ENCODE measurements around the gene ADISSP. TPM values are rescaled to one million over a fixed set of nuclear protein-coding genes. Genes with fewer than 3 reads are reported as not detected.
A peak's percentile ranks its signal among the peaks of the same experiment; 100 is the strongest.

Gene ADISSP
- total and polyA plus RNA-seq, 2 of the 13 experiments (the other 11 are each of a cell fraction or from before 2014, with no cell fraction given), result 38.3 to 90.6 TPM

GRCh38 chr20:3797592-3798372 is 30.2 kb upstream of the ADISSP start (continued):
- TF ChIP-seq ZNF646 (CRISPR knock-in tag; IDR thresholded peaks at IDR 0.05) (no peak), GRHL1 (CRISPR knock-in tag; conservative IDR thresholded peaks at IDR 0.05) (no peak), LCORL (IDR thresholded peaks at IDR 0.05) (no peak), LCORL (CRISPR knock-in tag; IDR thresholded peaks at IDR 0.05) (0 out of 2 replicates have a peak, but pooled peaks have one; percentile 61), SIN3B (IDR thresholded peaks at IDR 0.05; ENCODE audit: low read length) (no peak), MBD4 (IDR thresholded peaks at IDR 0.05; ENCODE audit: borderline replicate concordance, low read length) (no peak), ETS1 (CRISPR knock-in tag; IDR thresholded peaks at IDR 0.05) (no peak), CBX1 (IDR thresholded peaks at IDR 0.05; ENCODE audit: low read depth) (no peak), ZNF24 (IDR thresholded peaks at IDR 0.05) (no peak), IKZF1 (IDR thresholded peaks at IDR 0.05) (no peak), MXD1 (CRISPR knock-in tag; IDR thresholded peaks at IDR 0.05) (no peak), DMAP1 (CRISPR knock-in tag; IDR thresholded peaks at IDR 0.05) (no peak; the same call in none of the 2 replicates), MTF1 (CRISPR knock-in tag; IDR thresholded peaks at IDR 0.05) (no peak), ZBTB3 (CRISPR knock-in tag; IDR thresholded peaks at IDR 0.05; ENCODE audit: borderline replicate concordance, low read depth) (no peak), ZNF770 (CRISPR knock-in tag; IDR thresholded peaks at IDR 0.05) (no peak), KLF16 (CRISPR knock-in tag; IDR thresholded peaks at IDR 0.05) (no peak), KDM2A (CRISPR knock-in tag; IDR thresholded peaks at IDR 0.05; ENCODE audit: borderline replicate concordance, low read depth) (0 out of 2 replicates have a peak, but pooled peaks have one; percentile 8), DR1 (CRISPR knock-in tag; IDR thresholded peaks at IDR 0.05) (no peak), CC2D1A (CRISPR knock-in tag; IDR thresholded peaks at IDR 0.05) (0 out of 2 replicates have a peak, but pooled peaks have one; percentile 46)

Measured in HepG2 (cell line).